ENCODE results near the gene RRP36.

GRCh38 chr6:42971746-42972327, 49.6 kb upstream of the RRP36 start:
- no peak for TF ChIP-seq EZH2 (IDR thresholded peaks at IDR 0.05; ENCODE audit: borderline replicate concordance)
- no peak for TF ChIP-seq CTCF (IDR thresholded peaks at IDR 0.05; ENCODE audit: poor library complexity)

Measured in hepatocyte (in vitro differentiated cells).